HEK293T (cell line): ENCODE results near the gene RMDN3.

Source experiments
- CTCF ChIA-PET: fragments of 350-600 bp; formaldehyde crosslinking; extraction: SDS; loops from one replicate; lab custom pipeline; 2021; ENCODE audit warnings: antibody characterized with exemption, inconsistent platforms; lab: Yijun Ruan, JAX
- POLR2A ChIA-PET: fragments of 350-600 bp; formaldehyde crosslinking; extraction: SDS; loops from one replicate; lab custom pipeline; 2020; ENCODE audit warnings: antibody characterized with exemption, inconsistent platforms; lab: Yijun Ruan, JAX
- DNase-seq: peaks from one replicate; pipeline ENCODE4 v3.0.0; 2012; ENCODE audit warnings: mixed read lengths; ENCODE audit errors: extremely low spot score
- ARNT ChIP-seq: fragments of 450-650 bp; IDR thresholded peaks from 2 replicates; pipeline ENCODE4 v1.6.1; 2017; ENCODE audit warnings: mild to moderate bottlenecking
- BHLHE40 ChIP-seq: fragments of 450-650 bp; IDR thresholded peaks from 2 replicates; pipeline ENCODE4 v1.6.1; 2016; ENCODE audit warnings: mild to moderate bottlenecking, moderate library complexity, borderline replicate concordance
- CTBP1 ChIP-seq: fragments of 450-650 bp; IDR thresholded peaks from 2 replicates; pipeline ENCODE4 v1.6.1; 2016; ENCODE audit warnings: borderline replicate concordance
- ELF4 ChIP-seq: fragments of 450-650 bp; IDR thresholded peaks from 2 replicates; pipeline ENCODE4 v1.6.1; 2017; ENCODE audit warnings: antibody characterized with exemption
- FOXA1 ChIP-seq: fragments of 450-650 bp; IDR thresholded peaks from 2 replicates; pipeline ENCODE4 v1.6.1; 2016; ENCODE audit warnings: mild to moderate bottlenecking
- FOXK2 ChIP-seq: fragments of 450-650 bp; IDR thresholded peaks from 2 replicates; pipeline ENCODE4 v1.6.1; 2016; ENCODE audit warnings: mild to moderate bottlenecking
- FOXM1 ChIP-seq: fragments of 450-650 bp; IDR thresholded peaks from 2 replicates; pipeline ENCODE4 v1.6.1; 2017; ENCODE audit warnings: mild to moderate bottlenecking, borderline replicate concordance
- HDGF ChIP-seq: fragments of 450-650 bp; IDR thresholded peaks from 2 replicates; pipeline ENCODE4 v1.6.1; 2017; ENCODE audit warnings: antibody characterized with exemption, borderline replicate concordance
- L3MBTL2 ChIP-seq: fragments of 450-650 bp; conservative IDR thresholded peaks from 2 replicates; pipeline ENCODE4 v1.6.1; 2016; ENCODE audit warnings: mild to moderate bottlenecking
- LEF1 ChIP-seq: fragments of 450-650 bp; IDR thresholded peaks from 2 replicates; pipeline ENCODE4 v1.6.1; 2017; ENCODE audit warnings: mild to moderate bottlenecking, borderline replicate concordance
- NFRKB ChIP-seq: fragments of 450-650 bp; IDR thresholded peaks from 2 replicates; pipeline ENCODE4 v1.6.1; 2016; ENCODE audit warnings: mild to moderate bottlenecking, moderate library complexity
- SP1 ChIP-seq: fragments of 450-650 bp; IDR thresholded peaks from 2 replicates; pipeline ENCODE4 v1.6.1; 2017
- SUZ12 ChIP-seq: fragments of 450-650 bp; IDR thresholded peaks from 2 replicates; pipeline ENCODE4 v1.6.1; 2016; ENCODE audit warnings: mild to moderate bottlenecking
- TARDBP ChIP-seq: fragments of 450-650 bp; IDR thresholded peaks from 2 replicates; pipeline ENCODE4 v1.6.1; 2016
- ZNF384 ChIP-seq: fragments of 450-650 bp; IDR thresholded peaks from 2 replicates; pipeline ENCODE4 v1.6.1; 2016
- TF ChIP-seq, protein P1 (sequence below): fragments of 450-650 bp; IDR thresholded peaks from 2 replicates; pipeline ENCODE4 v1.6.1; 2016

Gene RMDN3

DNA sequence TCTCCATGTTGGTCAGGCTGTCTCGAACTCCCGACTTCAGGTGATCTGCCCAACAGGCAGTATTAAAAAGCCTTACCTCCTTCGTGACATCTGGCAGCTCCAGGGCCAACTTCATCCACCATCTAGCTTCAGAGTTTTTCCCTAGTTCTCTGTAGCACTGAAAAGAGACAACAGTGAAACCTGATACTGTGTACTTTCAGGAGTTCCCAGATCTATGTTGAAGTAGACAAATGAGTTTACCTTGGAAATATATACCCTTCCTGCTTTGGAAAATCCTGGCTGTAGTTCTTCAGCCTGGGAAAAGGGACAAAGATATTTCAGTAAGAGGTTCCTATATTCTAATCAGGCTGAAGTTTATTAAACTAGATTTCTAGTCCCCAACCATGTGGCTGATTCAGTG is 18.0 kb downstream of the RMDN3 start:
- CTCF ChIA-PET, result no interaction called here
- POLR2A ChIA-PET, result interaction anchor here (0.8 kb wide), 1 partner anchor 20 kb away, joined by 3 read pairs; no protein-coding TSS in a partner anchor
- DNase-seq, result no peak
- no peak for TF ChIP-seq NFRKB
- no peak for TF ChIP-seq ZNF384
- TF ChIP-seq SP1, result no peak
- no peak for TF ChIP-seq BHLHE40
- TF ChIP-seq LEF1, result no peak
- no peak for TF ChIP-seq SUZ12
- TF ChIP-seq CTBP1, result no peak
- no peak for TF ChIP-seq ELF4
- TF ChIP-seq, protein P1, sequence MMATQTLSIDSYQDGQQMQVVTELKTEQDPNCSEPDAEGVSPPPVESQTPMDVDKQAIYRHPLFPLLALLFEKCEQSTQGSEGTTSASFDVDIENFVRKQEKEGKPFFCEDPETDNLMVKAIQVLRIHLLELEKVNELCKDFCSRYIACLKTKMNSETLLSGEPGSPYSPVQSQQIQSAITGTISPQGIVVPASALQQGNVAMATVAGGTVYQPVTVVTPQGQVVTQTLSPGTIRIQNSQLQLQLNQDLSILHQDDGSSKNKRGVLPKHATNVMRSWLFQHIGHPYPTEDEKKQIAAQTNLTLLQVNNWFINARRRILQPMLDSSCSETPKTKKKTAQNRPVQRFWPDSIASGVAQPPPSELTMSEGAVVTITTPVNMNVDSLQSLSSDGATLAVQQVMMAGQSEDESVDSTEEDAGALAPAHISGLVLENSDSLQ, result no peak
- no peak for TF ChIP-seq FOXK2
- no peak for TF ChIP-seq FOXA1

DNA sequence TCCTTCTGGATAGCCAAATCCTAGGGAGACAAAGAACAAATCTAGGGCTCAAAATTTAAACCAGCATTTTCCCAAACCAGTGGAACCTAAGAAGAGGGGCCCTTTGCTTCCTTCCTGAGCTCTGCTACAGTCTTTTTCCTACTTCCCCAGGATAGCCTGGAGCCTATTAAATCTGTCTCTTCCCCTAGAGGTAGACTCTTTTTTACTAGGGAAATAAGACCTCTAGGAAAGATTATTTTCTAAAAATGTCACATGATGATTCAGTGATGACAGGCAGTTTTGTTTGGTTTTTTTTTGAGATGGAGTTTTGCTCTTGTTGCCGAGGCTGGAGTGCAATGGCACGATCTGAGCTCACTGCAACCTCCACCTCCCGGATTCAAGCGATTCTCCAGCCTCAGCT is 18.5 kb downstream of the RMDN3 start:
- no peak for DNase-seq
- CTCF ChIA-PET, result no interaction called here
- TF ChIP-seq SP1, result no peak
- TF ChIP-seq LEF1, result no peak
- no peak for TF ChIP-seq FOXA1
- no peak for TF ChIP-seq FOXK2
- TF ChIP-seq ELF4, result no peak
- TF ChIP-seq ZNF384, result no peak
- TF ChIP-seq TARDBP, result no peak
- no peak for TF ChIP-seq L3MBTL2
- no peak for TF ChIP-seq BHLHE40
- no peak for TF ChIP-seq ARNT
- TF ChIP-seq, protein P1, result no peak
- no peak for TF ChIP-seq NFRKB
- POLR2A ChIA-PET, result no interaction called here

DNA sequence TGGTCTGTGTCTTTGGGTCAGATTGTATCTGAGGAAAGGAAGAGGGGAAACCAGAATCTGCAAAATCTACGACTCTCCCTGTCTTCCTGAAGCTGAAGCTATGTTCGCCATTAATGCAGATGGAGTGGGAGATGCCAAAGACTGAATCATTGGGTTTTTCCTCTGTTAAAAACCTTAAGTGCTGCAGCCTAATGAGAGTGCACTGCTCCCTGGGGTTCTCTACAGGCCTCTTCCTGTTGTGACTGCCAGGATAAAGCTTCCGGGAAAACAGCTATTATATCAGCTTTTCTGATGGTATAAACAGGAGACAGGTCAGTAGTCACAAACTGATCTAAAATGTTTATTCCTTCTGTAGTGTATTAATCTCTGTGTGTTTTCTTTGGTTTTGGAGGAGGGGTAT is 24.0 kb downstream of the RMDN3 start:
- POLR2A ChIA-PET, result interaction anchor here (0.9 to 1.0 kb wide), 2 partner anchors 8 to 11 kb away, joined by 3 read pairs; no protein-coding TSS in a partner anchor

DNA sequence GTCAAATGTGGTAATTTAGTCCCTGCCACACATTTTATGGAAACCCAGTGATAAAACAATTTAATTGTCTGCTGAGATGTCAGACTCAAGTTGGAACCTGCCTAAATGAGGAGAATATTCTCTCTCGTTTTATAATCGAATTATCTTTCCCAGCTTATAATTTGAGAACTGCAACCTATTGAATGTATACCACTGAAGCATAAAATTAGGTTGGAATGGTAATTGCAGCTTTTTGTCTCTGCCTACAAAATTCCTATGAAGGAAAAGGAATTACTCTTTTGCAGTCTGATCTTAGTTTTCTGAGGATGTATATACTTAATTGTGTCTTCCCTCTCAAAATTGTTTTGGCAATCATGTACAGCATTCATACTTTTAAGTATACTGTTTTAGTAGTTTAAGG is 31.1 kb downstream of the RMDN3 start:
- TF ChIP-seq L3MBTL2 (no peak), ARNT (no peak), TARDBP (no peak), BHLHE40 (no peak)
- CTCF ChIA-PET, result no interaction called here
- POLR2A ChIA-PET, result interaction anchor here (1.1 kb wide), 1 partner anchor 29 kb away, joined by 3 read pairs; the partner anchor contains the start of gene RAD51
- DNase-seq, result no peak

More for the DNA sequence above, 24.0 kb downstream of the RMDN3 start:
- CTCF ChIA-PET, result interaction anchor here (1.4 kb wide), 1 partner anchor 51 kb away, joined by 3 read pairs; no protein-coding TSS in a partner anchor
- no peak for DNase-seq
- TF ChIP-seq CTBP1 (no peak), FOXK2 (no peak), ARNT (no peak), SP1 (no peak), HDGF (no peak), SUZ12 (no peak), ZNF384 (no peak), BHLHE40 (no peak)

DNA sequence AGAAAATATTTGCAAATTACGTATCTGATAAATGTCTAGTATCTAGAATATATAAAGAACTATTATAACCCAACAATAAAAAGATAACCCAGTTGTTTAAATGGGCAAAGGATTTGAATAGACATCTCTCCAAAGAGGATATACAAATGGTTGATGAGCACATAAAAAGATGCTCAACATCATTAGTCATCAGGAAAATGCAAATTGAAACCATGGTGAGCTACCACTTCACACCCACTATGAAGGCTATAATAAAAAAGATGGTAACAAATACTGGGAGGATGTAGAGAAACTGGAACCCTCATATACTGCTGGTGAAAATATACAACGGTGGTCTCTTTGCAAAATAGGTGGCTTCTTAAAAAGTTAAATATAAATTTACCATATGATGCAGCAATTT is 32.1 kb downstream of the RMDN3 start:
- POLR2A ChIA-PET, result no interaction called here

DNA sequence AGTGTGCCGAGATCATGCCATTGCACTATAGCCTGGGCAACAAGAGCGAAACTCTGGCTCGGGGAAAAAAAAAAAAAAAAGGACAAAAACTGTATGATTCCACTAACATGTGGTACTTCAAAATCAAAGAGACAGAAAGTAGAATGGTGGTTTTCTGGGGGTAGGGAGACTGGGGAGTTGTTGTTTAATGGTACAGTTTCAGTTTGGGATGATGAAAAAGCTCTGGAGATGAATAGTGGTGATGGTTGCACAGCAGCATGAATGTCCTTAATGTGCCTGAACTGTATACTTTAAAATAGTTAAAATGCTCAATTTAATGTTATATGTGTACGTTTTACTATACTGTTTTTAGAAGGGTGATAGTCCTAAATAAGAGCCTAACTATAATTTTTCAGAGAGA is 32.7 kb downstream of the RMDN3 start:
- CTCF ChIA-PET, result no interaction called here
- POLR2A ChIA-PET, result no interaction called here
- DNase-seq, result no peak
- no peak for TF ChIP-seq ARNT
- no peak for TF ChIP-seq FOXK2
- TF ChIP-seq TARDBP, result no peak
- TF ChIP-seq, protein P1, result no peak
- no peak for TF ChIP-seq SUZ12
- no peak for TF ChIP-seq ELF4
- TF ChIP-seq FOXM1, result no peak
- no peak for TF ChIP-seq FOXA1
- no peak for TF ChIP-seq ZNF384
- no peak for TF ChIP-seq CTBP1
- no peak for TF ChIP-seq LEF1

More for the DNA sequence above, 32.1 kb downstream of the RMDN3 start:
- CTCF ChIA-PET, result no interaction called here
- TF ChIP-seq CTBP1 (no peak), FOXM1 (no peak), SP1 (no peak), HDGF (no peak), FOXK2 (no peak), LEF1 (no peak)
- TF ChIP-seq, protein P1, result no peak
- DNase-seq, result no peak

DNA sequence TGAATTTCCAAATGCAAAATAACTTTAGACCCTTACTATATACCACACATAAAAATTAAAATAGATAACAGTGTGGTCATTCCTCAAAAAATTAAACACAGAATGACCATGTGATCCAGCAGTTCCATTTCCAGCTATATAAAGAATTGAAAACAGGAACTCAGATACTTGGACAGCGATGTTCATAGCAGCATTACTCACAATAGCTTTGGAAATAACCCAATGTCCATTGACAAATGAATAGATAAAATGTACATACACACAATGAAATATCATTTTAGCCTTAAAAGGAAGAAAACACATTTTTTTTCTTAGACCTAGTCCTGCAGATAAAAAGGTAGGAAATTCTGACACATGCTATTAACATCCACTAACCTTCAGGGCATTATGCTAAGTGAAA is 33.4 kb downstream of the RMDN3 start:
- ChIA-PET POLR2A (no interaction called here), CTCF (no interaction called here)
- DNase-seq, result no peak
- TF ChIP-seq HDGF, result no peak
- TF ChIP-seq LEF1, result no peak
- no peak for TF ChIP-seq SUZ12
- TF ChIP-seq TARDBP, result no peak
- TF ChIP-seq ELF4, result no peak
- TF ChIP-seq SP1, result no peak
- TF ChIP-seq FOXM1, result no peak
- no peak for TF ChIP-seq L3MBTL2
- no peak for TF ChIP-seq CTBP1
- no peak for TF ChIP-seq FOXK2
- no peak for TF ChIP-seq ZNF384
- no peak for TF ChIP-seq BHLHE40
- TF ChIP-seq NFRKB, result no peak
- TF ChIP-seq, protein P1, result no peak
- no peak for TF ChIP-seq ARNT
- TF ChIP-seq FOXA1, result no peak
